ENCODE measurements around the gene NAA25. TPM values are rescaled to one million over a fixed set of nuclear protein-coding genes. Genes with fewer than 3 reads are reported as not detected.

NAA25 gene
- total RNA-seq, 3 donors from 2014 or later = 60.1 to 67.5 (median 60.5) TPM

Other genes with a start within 250 kb of the NAA25 start
- gene TMEM116, start 95.6 kb downstream of the NAA25 start, total RNA-seq = 1 to 10 TPM; 3.6 to 5.8 (median 4.7) TPM
- 10 to 100 TPM; 60.5 to 78.5 (median 75.8) TPM for gene ERP29, start 95.4 kb downstream of the NAA25 start, total RNA-seq
- gene TRAFD1, start 16.8 kb upstream of the NAA25 start, total RNA-seq = 10 to 100 TPM; 47.1 to 52.3 (median 49.4) TPM

Data from activated T-cell treated with anti-CD3 and anti-CD28 coated beads, Interleukin-2, amount 50 U/mL, for 4 hours (primary cell).